HepG2 (cell line): ENCODE measurements around the gene COQ4. TPM values are rescaled to one million over a fixed set of nuclear protein-coding genes. Genes with fewer than 3 reads are reported as not detected.
A peak's percentile ranks its signal among the peaks of the same experiment; 100 is the strongest.

ENCODE experiments used
- CENPX ChIP-seq: sonication (generic); formaldehyde crosslinking; IDR thresholded peaks from 2 replicates; pipeline ENCODE4 v1.9.0; 2021; ENCODE audit warnings: mild to moderate bottlenecking, missing genetic modification reagents, moderate library complexity
- DDIT3 ChIP-seq: sonication (generic); formaldehyde crosslinking; IDR thresholded peaks from 2 replicates; pipeline ENCODE4 v1.4.0; 2020; ENCODE audit warnings: mild to moderate bottlenecking, missing genetic modification reagents
- ELK4 ChIP-seq: sonication (generic); formaldehyde crosslinking; IDR thresholded peaks from 2 replicates; pipeline ENCODE4 v1.9.0; 2021; ENCODE audit warnings: missing genetic modification reagents, borderline replicate concordance
- GATAD2A ChIP-seq: IDR thresholded peaks from 2 replicates; pipeline ENCODE4 v1.6.1; 2016
- GPN1 ChIP-seq: sonication (generic); formaldehyde crosslinking; IDR thresholded peaks from 2 replicates; pipeline ENCODE4 v1.5.1; 2020; ENCODE audit warnings: missing genetic modification reagents, borderline replicate concordance
- HINFP ChIP-seq: sonication (generic); formaldehyde crosslinking; IDR thresholded peaks from 2 replicates; pipeline ENCODE4 v1.4.0; 2020; ENCODE audit warnings: low read depth, mild to moderate bottlenecking, missing genetic modification reagents
- KLF13 ChIP-seq: sonication (generic); formaldehyde crosslinking; IDR thresholded peaks from 2 replicates; pipeline ENCODE4 v1.4.0; 2020; ENCODE audit warnings: mild to moderate bottlenecking, missing genetic modification reagents
- KMT2A ChIP-seq: sonication (generic); formaldehyde crosslinking; IDR thresholded peaks from 2 replicates; pipeline ENCODE4 v1.4.0; 2020; ENCODE audit warnings: missing genetic modification reagents
- MEF2D ChIP-seq: sonication (generic); formaldehyde crosslinking; IDR thresholded peaks from 2 replicates; pipeline ENCODE4 v1.5.1; 2020; ENCODE audit warnings: mild to moderate bottlenecking, missing genetic modification reagents
- MLXIP ChIP-seq: sonication (generic); formaldehyde crosslinking; IDR thresholded peaks from 2 replicates; pipeline ENCODE4 v1.9.0; 2021; ENCODE audit warnings: missing genetic modification reagents, borderline replicate concordance
- MNT ChIP-seq: fragments of 450-650 bp; IDR thresholded peaks from 2 replicates; pipeline ENCODE4 v1.6.1; 2016
- NFE2L2 ChIP-seq: fragments of 150-350 bp; IDR thresholded peaks from 2 replicates; pipeline ENCODE4 v1.6.1; 2014; ENCODE audit warnings: low read length
- RBAK ChIP-seq: sonication (generic); formaldehyde crosslinking; IDR thresholded peaks from 2 replicates; pipeline ENCODE4 v1.5.1; 2020; ENCODE audit warnings: mild to moderate bottlenecking, missing genetic modification reagents
- SNRNP70 ChIP-seq: fragments of 200-400 bp; formaldehyde crosslinking; IDR thresholded peaks from 2 replicates; pipeline ENCODE4 v1.6.1; 2017; ENCODE audit warnings: mild to moderate bottlenecking, low read depth, low read length, moderate library complexity
- THAP8 ChIP-seq: sonication (generic); formaldehyde crosslinking; IDR thresholded peaks from 2 replicates; pipeline ENCODE4 v1.5.1; 2020; ENCODE audit warnings: missing genetic modification reagents, mild to moderate bottlenecking, borderline replicate concordance
- ZFAT ChIP-seq: sonication (generic); formaldehyde crosslinking; conservative IDR thresholded peaks from 2 replicates; pipeline ENCODE4 v1.8.1; 2023; ENCODE audit warnings: missing genetic modification reagents, inconsistent platforms
- ZFP62 ChIP-seq: sonication (generic); formaldehyde crosslinking; IDR thresholded peaks from 2 replicates; pipeline ENCODE4 v1.4.0; 2020; ENCODE audit warnings: missing genetic modification reagents
- ZNF326 ChIP-seq: sonication (generic); formaldehyde crosslinking; IDR thresholded peaks from 2 replicates; pipeline ENCODE4 v1.4.0; 2020; ENCODE audit warnings: missing genetic modification reagents, borderline replicate concordance
- ZNF441 ChIP-seq: sonication (generic); formaldehyde crosslinking; IDR thresholded peaks from 2 replicates; pipeline ENCODE4 v1.7.0; 2021; ENCODE audit warnings: missing genetic modification reagents, borderline replicate concordance
- polyA plus RNA-seq, 8 experiments: library from polyadenylated mRNA; depleted of rRNA in 3 of 8; stranded (reverse) in 7 of 8; unstranded in 1 of 8; fragments of >200 nt; fragmentation: Illumina TruSeq in 4 of 8; extraction: Trizol in 4 of 8; gene quantifications; 2 replicates each; pipeline versions ENCODE4 v1.2.1 to v1.2.3, GENCODE V29; 2011 to 2016; ENCODE audit warnings: low read depth in 4 of 8, missing spikeins in 1 of 8, mixed read lengths in 1 of 8; ENCODE audit not compliant: insufficient read depth in 1 of 8
- total RNA-seq, 5 experiments: library from RNA; depleted of rRNA; stranded (reverse); fragments of >200 nt; fragmentation: Illumina TruSeq; extraction: Trizol; gene quantifications; 2 replicates each; pipeline ENCODE4 v1.2.3, GENCODE V29; 2016; ENCODE audit warnings: low read depth in 1 of 5

COQ4 gene
- total and polyA plus RNA-seq, 2 of the 13 experiments (the other 11 are each of a cell fraction or from before 2014, with no cell fraction given) = 26.1 to 36.0 TPM

- TF ChIP-seq HINFP (peak; percentile 68), NFE2L2 (no peak), MLXIP (CRISPR knock-in tag) (no peak), ELK4 (CRISPR knock-in tag) (no peak), ZNF326 (no peak), MEF2D (CRISPR knock-in tag) (peak; percentile 78; the same call in 1 of the 2 replicates), THAP8 (no peak), RBAK (no peak), SNRNP70 (no peak), MNT (peak; percentile 56), ZNF441 (CRISPR knock-in tag) (peak; percentile 76), KLF13 (CRISPR knock-in tag) (no peak), ZFP62 (CRISPR knock-in tag) (no peak), DDIT3 (CRISPR knock-in tag) (no peak), KMT2A (CRISPR knock-in tag) (peak; percentile 43; the same call in 1 of the 2 replicates), GATAD2A (CRISPR knock-in tag) (peak; percentile 37; the same call in 1 of the 2 replicates), GPN1 (CRISPR knock-in tag) (0 out of 2 replicates have a peak, but pooled peaks have one; percentile 22), ZFAT (CRISPR knock-in tag) (no peak), CENPX (CRISPR knock-in tag) (no peak)
These were observed at the start of gene COQ4, which contains the start of gene TRUB2 (continued) for GRCh38 chr9:128322404-128323211.
